Measurements from ENCODE around the gene ZYX.

ZYX gene

GRCh38 chr7:143362131-143363015 is 18.8 kb upstream of the ZYX start, which contains the start of gene FAM131B:
Gene FAM131B (minus strand): TSS chr7:143362713. CDS start chr7:143362603, 110 bp downstream.
- DNase-seq, result no peak

- DNase-seq, result no peak
These were observed 17.9 kb upstream of the ZYX start for GRCh38 chr7:143363016-143363937.

DNA sequence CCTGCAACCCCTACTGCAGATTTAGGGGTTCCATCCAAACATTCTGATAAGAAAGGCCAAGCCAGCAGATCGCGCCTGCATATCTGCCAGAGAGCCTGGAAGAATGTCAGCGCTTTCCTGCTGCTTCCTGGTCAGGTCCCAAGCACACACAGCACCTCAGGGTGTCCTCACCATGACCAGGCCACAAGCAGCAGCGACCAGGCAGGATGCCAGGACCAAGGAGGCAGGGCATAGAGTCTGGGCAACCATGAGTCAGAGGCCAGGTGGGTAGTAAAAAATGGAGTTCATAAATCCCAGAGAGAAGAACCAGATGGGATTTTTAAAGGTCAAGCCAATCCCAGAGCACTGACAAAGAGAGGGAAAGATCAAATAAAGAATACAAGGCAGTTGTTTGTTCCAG is 13.2 kb upstream of the ZYX start:
- no peak for DNase-seq

- no peak for DNase-seq
These were observed 12.8 kb upstream of the ZYX start for GRCh38 chr7:143368387-143368786.

DNA sequence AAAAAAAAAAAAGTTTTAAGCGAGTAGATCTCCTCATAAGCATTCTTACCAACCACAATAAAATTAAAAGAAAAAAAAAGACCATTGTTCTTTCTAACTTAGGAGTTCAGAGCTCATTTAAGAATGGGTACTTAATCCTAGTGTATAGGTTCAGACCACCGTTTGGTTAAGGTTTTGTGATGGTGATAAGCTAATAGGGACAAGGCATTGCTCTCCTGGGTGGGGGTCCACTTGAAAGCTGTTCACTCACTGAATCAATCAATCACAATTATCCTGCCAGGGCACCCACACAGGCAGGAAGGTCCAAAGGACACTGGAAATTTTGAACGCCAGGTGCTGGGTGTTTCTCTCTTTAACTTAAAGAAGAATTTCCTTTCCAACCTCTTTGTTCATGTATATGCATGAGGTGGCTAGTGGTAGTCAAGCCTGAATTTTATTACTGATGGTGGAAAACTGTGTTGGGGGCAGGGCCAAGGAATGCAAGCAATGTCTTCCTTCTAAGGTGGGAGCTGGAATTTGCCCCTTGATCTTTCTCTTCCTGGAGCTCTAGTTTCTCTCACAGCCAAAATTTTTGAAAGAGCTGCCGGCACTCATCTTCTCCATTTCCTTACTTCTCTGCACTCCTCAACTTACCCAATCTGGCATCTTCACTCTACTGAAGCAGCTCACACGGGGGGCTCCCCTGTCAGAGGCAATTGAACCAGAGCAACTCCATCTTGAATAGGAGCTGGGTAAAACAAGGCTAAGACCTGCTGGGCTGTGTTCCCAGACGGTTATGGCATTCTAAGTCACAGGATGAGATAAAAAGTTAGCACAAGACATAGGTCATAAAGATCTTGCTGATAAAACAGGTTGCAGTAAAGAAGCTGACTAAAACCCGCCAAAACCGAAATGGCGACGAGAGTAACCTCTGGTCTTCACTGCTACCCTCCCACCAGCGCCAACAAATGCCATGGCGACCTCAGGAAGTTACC is 11.2 kb upstream of the ZYX start:
- DNase-seq, result no peak

GRCh38 chr7:143372070-143372469 is 9.1 kb upstream of the ZYX start:
- DNase-seq, result peak; percentile 32 to 42

DNA sequence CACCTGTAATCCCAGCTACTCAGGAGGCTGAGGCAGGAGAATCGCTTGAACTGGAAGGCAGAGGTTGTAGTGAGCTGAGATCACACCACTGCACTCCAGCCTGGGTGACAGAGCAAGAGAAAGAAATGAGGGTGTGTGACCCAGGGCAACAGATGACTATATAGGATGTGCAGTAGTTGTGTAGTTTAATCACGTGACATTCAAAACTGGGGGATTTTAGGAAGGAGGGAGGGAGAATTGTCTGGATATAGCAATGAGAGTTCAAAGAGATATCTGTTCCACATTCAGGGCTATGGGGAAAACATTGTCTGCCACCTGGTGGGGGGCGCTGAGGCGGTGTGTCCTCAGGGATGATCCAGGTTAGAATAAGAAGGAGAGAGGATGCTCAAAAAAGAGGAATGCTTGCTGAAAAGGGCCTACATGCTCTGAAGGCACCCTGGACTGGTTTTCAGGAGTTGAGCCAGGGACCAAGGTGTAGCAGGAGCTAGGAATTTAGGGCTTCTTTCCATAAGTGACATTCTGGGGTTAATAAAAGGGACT is 7.8 kb upstream of the ZYX start:
- DNase-seq, result no peak

- no peak for DNase-seq
These were observed 6.6 kb upstream of the ZYX start for GRCh38 chr7:143374561-143374960.

- DNase-seq, result peak in 1 of 2 donors; percentile 16
These were observed 5.7 kb upstream of the ZYX start for GRCh38 chr7:143375298-143376034.

DNA sequence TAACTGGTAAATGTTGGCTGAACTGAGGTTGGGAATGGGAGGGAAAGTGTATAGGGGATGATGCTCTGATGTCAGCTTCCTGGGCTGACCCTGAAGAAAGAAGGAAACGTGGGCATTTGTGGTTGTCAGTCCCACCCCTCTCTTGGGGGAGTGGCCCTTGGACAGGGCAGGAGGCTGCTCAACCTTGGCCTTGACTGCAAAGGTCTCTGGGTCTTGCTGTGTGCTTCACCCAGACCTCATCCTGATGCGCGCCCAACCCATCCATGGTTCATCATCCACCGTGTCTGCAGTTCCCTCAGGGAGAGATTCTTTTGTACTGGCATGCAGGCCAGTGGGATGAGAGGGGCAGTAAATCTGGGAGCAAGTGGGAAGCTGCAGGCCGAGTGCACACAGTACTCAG is 4.7 kb upstream of the ZYX start:
- no peak for DNase-seq

DNA sequence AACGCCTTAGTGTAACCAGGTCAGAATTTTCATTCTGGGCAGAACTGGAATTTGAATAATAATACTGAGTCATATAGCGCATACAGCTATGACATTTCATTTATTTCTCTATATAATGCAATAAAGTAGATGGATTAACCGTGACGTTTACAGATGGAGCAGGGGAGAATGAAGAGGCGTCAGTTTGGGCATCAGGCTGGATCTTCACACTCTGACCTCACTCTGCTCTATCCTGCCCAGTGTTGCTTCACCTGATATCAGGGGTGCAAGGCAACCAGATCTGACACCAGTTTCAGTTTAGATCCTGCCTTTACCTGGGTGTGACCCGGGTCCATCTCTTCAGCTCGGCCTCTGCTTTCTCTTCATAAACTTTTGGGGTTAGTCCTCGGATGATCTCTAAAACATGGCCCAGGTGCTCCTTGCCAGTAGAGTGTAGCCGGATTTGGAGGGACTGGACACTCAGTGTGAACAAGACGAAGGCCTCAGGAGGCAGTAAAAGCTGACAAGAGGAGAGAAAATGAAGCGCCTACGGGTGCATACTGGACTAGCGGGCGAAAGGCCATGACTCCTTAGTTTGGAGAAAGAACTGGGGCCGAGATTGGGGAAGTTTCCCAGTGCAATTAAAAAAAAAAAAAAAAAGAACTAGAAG is 1.4 kb upstream of the ZYX start:
- no peak for DNase-seq

DNA sequence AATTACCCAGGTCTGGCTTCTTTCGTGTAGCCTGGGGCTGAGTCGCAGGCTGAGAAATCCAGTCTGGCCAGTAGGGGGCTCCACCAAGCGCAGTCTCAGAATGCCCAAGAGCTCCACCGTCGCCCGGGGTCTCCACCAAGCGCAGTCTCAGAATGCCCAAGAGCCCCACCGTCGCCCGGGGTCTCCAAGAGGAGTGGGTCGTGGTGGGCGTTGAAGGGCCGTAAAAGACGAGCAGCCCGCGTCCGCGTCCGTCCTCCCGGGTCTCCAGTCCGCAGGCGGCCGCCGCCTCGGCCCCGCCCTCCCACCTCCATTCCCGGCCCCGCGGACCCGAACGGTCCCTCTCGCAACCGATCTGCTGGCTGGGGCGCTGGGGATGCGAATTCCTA is 892 bp upstream of the ZYX start:
- peak; percentile 86 to 87 for DNase-seq

DNA sequence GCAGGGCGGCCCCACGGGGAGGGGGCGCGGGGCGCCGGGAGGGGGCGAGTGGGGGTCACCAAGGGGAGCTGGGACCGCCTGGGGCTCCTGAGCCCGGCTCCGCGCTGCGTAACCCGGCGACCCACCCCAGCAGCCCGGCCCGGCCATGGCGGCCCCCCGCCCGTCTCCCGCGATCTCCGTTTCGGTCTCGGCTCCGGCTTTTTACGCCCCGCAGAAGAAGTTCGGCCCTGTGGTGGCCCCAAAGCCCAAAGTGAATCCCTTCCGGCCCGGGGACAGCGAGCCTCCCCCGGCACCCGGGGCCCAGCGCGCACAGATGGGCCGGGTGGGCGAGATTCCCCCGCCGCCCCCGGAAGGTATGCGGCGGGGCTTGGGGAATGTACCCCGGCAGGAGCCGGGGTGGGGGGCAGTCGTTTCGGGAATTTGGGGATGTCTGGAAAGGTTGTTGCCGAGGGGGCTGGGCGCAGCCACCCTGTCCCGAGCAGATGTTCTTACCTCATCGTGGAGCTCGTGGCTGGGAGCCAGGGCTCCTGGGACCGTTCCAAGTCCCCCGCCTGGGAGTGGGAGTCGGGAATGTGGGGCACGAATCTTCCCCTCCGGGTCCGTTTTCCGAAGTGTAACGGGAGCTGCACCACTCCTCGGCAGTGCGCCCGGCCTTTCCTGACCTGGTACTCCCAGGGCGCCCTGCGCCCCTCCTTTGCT is 431 bp downstream of the ZYX start:
- DNase-seq, result no peak

DNA sequence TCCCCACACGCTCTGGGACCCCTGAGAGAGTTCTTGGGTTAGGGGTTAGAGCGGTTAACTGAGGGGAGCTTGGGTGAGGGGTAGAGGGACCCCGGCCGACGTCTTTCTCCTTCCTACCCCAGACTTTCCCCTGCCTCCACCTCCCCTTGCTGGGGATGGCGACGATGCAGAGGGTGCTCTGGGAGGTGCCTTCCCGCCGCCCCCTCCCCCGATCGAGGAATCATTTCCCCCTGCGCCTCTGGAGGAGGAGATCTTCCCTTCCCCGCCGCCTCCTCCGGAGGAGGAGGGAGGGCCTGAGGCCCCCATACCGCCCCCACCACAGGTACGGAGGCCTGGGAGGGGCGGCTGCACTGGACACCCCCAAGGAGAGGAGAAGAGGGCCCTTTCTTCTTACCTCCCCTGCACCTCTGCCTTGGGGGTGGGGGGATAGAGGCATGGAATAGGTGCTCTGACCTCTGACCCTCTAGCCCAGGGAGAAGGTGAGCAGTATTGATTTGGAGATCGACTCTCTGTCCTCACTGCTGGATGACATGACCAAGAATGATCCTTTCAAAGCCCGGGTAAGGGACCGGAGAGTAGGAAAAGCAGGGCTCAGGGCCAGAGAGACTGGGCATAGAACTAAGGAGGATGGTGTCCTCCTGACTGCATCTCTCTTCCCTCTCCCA is 1.1 kb downstream of the ZYX start:
- no peak for DNase-seq

DNA sequence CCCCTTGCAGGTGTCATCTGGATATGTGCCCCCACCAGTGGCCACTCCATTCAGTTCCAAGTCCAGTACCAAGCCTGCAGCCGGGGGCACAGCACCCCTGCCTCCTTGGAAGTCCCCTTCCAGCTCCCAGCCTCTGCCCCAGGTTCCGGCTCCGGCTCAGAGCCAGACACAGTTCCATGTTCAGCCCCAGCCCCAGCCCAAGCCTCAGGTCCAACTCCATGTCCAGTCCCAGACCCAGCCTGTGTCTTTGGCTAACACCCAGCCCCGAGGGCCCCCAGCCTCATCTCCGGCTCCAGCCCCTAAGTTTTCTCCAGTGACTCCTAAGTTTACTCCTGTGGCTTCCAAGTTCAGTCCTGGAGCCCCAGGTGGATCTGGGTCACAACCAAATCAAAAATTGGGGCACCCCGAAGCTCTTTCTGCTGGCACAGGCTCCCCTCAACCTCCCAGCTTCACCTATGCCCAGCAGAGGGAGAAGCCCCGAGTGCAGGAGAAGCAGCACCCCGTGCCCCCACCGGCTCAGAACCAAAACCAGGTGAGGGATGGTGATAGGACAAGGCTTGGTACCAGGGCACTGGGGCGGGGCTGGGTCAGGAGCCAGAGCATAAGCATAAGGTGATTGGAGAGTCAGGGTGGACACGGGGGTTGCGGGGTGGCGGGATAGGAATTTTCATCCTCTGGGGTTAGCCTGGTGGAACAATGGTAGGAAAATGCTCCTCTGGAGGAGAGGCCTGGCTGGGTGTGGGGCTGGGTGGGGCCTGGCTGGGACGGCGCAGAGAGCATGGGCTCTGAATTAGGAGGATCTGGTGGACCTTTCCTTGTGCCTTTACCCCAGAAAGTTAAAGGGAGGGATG is 1.9 kb downstream of the ZYX start:
- no peak for DNase-seq

- DNase-seq, result no peak
These were observed 2.5 kb downstream of the ZYX start for GRCh38 chr7:143383642-143383957.

DNA sequence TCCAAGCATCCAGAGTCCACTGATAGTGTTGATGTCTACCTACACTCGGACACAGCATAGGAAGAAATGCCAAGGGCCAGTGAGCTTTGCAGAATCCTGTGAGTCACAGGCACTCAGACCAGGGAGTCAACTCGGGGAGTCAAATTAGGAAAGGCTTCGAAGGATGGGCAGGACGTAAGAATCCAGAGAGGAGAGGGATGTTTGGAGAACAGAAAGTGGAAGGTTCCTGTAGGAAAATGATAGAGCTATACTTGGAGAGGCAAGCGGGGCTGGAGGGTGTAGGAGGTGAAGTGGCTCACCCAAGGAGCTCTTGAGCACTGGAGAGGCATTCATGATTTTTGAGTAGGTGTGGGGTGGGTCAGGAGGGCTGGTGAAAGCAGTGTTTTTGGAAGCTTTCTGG is 3.0 kb downstream of the ZYX start:
- DNase-seq, result no peak

DNA sequence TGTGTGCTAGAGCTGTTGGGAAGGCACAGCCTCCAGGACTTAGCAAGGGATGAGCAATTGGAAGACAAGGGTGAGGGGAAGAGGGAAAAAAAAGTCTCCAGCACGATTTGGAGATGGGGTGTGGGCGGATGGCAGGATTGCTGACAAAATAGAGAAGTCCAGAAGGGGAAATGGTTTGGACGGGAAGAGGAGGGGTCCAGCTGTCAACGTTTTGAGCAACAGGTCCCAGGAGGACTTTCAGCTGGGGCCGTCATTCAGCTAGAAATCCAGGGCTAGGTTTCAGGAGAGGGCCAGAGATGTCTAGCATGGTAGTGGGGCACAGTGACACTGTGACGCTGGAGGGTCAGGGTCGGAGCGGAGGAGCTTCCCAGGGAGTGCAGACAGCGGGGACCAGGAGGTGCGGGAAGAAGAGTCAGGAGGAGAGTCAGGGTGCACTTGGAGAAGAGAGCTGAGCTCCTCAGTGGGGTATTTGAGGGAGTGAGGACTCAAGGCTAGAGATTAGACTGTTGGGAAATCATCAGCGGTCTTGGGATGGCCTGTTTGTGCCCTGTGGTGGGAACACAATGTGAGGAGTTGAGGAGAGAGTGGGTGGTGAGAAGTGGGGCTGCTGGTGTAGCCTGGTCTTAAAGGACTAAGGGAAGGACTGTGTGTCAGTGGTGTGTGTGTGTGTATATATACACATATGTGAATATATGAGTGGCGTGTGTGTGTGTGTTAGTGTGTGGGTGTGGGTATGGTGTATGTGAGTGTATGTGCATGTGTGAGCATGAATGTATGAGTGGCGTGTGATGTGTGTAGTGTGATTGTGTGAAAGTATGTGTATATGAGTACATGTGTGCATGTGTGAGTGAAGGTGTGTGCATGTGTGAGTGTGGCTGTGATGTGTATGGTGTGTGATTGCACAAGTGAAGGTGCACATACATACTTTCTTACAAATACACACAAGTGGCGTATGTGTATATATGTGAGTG is 3.8 kb downstream of the ZYX start:
- no peak for DNase-seq
